ENCODE data around the gene CDH23.

The CDH23 gene

DNA sequence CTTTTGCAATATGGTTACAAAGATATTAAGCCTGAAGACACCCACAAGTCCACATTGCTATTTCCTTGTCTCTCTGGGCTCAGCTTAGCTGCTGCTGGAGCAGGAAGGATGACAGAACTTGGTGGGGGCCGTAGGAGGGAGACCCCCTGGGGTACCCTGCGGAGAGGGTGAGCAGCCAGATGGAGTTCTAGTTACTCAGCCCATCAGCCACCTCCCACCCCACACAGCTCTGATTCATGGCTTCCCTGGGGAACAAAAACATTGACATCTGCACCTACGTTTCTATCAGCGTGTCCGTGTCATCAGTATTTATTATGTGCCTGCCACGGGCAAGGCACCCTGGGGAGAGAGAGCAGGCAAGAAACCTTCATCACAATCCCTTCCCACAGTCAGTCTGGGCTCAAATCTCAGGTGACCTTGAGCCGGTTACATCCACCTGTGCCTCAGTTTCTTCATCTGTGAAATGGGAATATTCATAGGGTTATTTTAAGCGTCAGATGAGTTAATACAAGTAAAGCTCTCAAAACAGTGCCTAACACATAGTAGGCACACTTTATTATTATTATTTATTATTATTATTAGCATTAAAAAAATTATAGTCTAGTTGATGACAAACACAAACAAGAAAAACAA, 191.3 kb downstream of the CDH23 start:
- TF ChIP-seq ARNTL (CRISPR knock-in tag; IDR thresholded peaks at IDR 0.05; ENCODE audit: borderline replicate concordance, low read depth) (no peak), ZNF8 (CRISPR knock-in tag; IDR thresholded peaks at IDR 0.05) (no peak), ZNF565 (CRISPR knock-in tag; conservative IDR thresholded peaks at IDR 0.05; ENCODE audit: low read depth) (no peak), ZFP3 (CRISPR knock-in tag; IDR thresholded peaks at IDR 0.05) (no peak), ZC3H10 (CRISPR knock-in tag; IDR thresholded peaks at IDR 0.05) (no peak), ISL1 (CRISPR knock-in tag; IDR thresholded peaks at IDR 0.05) (no peak), ZNF70 (CRISPR knock-in tag; IDR thresholded peaks at IDR 0.05) (no peak)
- ATAC-seq = no peak

DNA sequence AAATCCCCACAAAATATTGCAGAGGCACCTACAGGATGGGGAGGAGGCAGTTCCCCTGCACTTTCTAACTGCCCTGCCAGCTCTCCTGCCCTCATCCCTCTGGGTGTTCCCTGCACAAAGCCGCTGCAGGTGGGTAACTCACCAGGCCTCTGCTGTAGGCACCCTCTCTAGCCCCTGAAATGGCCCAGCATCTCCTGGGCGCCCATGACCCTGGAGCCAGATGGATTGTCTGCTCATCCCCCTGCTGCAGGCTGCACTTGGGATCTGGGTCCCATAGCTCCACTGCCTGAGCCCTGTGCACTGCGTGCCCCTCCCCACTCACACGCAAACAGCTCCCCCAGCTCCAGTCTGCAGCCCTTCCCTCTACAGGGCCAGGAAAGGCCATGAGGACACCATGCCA, 192.0 kb downstream of the CDH23 start:
- TF ChIP-seq GLIS3 (CRISPR knock-in tag; IDR thresholded peaks at IDR 0.05) (no peak), ZNF8 (CRISPR knock-in tag; IDR thresholded peaks at IDR 0.05) (no peak)
- ATAC-seq = no peak

DNA sequence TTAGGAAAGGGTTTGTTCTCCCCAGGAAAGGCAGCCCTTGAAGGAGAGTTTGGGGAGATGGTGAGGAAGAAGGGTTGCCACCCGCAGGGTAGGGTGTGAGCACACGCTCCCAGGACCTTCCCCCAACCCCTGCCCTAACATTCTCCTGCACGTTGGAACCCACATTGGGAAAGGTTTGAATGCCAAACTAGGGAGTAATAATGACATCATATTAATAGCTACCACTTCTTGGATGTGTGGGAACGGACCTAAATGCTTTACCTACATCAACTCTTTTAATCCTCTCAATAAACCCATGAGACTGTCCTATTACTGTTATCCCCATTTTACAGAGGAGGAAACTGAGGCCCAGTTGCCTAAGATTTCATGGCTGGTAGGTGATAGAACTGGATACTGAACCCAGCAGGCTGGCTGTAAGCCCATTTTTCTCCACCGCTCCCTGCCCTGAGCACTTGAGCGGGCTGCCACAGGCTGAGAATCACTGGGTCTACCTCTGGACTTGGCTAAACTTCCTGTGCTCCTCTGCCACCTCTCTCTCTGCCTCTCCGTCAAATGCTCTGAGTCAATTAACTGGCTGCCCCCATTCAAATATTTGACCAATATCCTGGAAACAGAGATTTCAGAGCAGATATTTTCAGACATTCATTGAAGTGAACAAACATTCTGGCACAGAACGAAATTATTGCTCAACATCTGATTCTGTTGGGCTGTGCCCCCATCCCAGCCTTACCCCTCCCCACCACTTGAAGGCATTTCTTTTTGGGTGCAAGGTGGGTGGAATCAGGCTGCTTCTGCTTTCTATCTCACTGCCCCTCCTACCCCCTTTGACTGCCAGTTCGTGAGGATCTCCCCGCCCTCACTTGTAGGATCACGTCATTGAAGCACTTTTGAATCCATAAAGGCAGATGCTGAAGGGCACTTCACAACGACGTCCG, 193.2 kb downstream of the CDH23 start:
- no peak for ATAC-seq
- TF ChIP-seq ZNF70 (CRISPR knock-in tag; IDR thresholded peaks at IDR 0.05) = no peak

DNA sequence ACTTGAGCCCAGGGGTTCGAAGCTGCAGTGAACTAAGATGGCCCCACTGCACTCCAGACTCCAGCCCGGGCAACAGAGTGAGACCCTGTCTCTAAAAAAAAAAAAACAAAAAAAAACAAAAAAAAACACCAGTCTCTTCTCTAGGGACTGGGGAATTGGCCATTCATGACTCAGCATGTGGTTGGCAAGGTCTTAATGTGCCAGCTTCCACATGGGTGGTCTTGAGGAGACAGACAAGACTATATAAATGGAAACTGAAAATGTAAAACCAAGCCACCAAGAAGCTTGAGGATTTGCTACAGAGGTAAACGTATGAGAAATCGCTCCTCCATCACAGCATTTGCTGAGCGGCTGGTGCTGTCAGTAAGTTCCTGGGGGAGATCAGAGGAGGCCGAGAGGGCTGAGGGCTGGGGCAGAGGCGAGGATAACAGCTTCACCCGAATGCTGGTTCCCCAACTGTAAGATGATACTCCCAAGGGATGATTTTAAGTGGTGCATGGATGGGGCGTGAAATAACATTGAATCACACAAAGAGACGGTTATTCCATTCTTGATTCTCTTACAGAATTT, 194.1 kb downstream of the CDH23 start:
- TF ChIP-seq ARNTL (CRISPR knock-in tag; IDR thresholded peaks at IDR 0.05; ENCODE audit: borderline replicate concordance, low read depth) (no peak), ZNF565 (CRISPR knock-in tag; conservative IDR thresholded peaks at IDR 0.05; ENCODE audit: low read depth) (no peak), ZNF70 (CRISPR knock-in tag; IDR thresholded peaks at IDR 0.05) (no peak), ZFP30 (CRISPR knock-in tag; IDR thresholded peaks at IDR 0.05) (no peak)
- TF ChIP-seq, protein P1, sequence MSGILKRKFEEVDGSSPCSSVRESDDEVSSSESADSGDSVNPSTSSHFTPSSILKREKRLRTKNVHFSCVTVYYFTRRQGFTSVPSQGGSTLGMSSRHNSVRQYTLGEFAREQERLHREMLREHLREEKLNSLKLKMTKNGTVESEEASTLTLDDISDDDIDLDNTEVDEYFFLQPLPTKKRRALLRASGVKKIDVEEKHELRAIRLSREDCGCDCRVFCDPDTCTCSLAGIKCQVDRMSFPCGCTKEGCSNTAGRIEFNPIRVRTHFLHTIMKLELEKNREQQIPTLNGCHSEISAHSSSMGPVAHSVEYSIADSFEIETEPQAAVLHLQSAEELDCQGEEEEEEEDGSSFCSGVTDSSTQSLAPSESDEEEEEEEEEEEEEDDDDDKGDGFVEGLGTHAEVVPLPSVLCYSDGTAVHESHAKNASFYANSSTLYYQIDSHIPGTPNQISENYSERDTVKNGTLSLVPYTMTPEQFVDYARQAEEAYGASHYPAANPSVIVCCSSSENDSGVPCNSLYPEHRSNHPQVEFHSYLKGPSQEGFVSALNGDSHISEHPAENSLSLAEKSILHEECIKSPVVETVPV (CRISPR knock-in tag; IDR thresholded peaks at IDR 0.05) = no peak
- ATAC-seq = no peak

DNA sequence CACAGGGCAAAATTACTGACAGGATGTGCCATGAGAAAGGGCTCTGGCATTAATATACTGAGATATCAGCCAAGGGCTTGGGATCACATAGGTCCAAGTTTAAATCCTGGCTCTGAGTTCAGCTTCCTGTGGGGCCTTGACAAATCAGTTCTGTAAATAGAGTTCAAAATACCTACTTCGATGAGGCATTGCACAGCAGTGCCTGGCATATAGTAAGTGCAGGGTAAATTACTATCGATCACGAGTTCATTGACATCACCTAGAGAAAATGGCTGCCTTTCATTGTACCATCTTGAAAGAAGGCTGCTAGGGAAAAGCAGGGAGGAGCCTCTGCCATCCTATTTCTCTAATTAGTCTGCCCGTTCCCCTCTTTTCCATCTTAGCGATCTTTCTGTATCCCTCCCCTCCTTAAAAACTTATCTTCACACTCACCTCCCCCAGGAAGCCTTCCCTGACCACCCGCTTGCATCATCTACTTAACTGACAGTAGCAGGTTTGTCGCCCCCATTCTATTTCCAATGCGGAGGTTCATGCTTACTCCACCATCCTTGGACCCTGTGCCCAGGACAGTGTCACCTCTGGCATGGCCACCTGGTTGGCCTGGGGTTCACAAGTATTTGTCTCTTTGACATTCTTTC, 198.3 kb downstream of the CDH23 start:
- TF ChIP-seq TOX (CRISPR knock-in tag; IDR thresholded peaks at IDR 0.05; ENCODE audit: borderline replicate concordance) (no peak), ISL1 (CRISPR knock-in tag; IDR thresholded peaks at IDR 0.05) (no peak), ZNF70 (CRISPR knock-in tag; IDR thresholded peaks at IDR 0.05) (no peak), GLIS3 (CRISPR knock-in tag; IDR thresholded peaks at IDR 0.05) (no peak), RARB (CRISPR knock-in tag; IDR thresholded peaks at IDR 0.05) (no peak), ARNTL (CRISPR knock-in tag; IDR thresholded peaks at IDR 0.05; ENCODE audit: borderline replicate concordance, low read depth) (no peak), ZFP30 (CRISPR knock-in tag; IDR thresholded peaks at IDR 0.05) (no peak), ZNF8 (CRISPR knock-in tag; IDR thresholded peaks at IDR 0.05) (no peak), TCF4 (CRISPR knock-in tag; IDR thresholded peaks at IDR 0.05; ENCODE audit: borderline replicate concordance) (no peak), OSR1 (CRISPR knock-in tag; IDR thresholded peaks at IDR 0.05) (no peak), ESRRG (CRISPR knock-in tag; IDR thresholded peaks at IDR 0.05) (no peak), SNAI2 (CRISPR knock-in tag; IDR thresholded peaks at IDR 0.05) (no peak)
- TF ChIP-seq, protein P2, sequence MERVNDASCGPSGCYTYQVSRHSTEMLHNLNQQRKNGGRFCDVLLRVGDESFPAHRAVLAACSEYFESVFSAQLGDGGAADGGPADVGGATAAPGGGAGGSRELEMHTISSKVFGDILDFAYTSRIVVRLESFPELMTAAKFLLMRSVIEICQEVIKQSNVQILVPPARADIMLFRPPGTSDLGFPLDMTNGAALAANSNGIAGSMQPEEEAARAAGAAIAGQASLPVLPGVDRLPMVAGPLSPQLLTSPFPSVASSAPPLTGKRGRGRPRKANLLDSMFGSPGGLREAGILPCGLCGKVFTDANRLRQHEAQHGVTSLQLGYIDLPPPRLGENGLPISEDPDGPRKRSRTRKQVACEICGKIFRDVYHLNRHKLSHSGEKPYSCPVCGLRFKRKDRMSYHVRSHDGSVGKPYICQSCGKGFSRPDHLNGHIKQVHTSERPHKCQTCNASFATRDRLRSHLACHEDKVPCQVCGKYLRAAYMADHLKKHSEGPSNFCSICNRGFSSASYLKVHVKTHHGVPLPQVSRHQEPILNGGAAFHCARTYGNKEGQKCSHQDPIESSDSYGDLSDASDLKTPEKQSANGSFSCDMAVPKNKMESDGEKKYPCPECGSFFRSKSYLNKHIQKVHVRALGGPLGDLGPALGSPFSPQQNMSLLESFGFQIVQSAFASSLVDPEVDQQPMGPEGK (CRISPR knock-in tag; IDR thresholded peaks at IDR 0.05; ENCODE audit: borderline replicate concordance) = no peak
- TF ChIP-seq, protein P3, sequence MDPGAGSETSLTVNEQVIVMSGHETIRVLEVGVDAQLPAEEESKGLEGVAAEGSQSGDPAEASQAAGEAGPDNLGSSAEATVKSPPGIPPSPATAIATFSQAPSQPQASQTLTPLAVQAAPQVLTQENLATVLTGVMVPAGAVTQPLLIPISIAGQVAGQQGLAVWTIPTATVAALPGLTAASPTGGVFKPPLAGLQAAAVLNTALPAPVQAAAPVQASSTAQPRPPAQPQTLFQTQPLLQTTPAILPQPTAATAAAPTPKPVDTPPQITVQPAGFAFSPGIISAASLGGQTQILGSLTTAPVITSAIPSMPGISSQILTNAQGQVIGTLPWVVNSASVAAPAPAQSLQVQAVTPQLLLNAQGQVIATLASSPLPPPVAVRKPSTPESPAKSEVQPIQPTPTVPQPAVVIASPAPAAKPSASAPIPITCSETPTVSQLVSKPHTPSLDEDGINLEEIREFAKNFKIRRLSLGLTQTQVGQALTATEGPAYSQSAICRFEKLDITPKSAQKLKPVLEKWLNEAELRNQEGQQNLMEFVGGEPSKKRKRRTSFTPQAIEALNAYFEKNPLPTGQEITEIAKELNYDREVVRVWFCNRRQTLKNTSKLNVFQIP (CRISPR knock-in tag; IDR thresholded peaks at IDR 0.05; ENCODE audit: borderline replicate concordance, low read depth) = no peak
- TF ChIP-seq, protein P4, sequence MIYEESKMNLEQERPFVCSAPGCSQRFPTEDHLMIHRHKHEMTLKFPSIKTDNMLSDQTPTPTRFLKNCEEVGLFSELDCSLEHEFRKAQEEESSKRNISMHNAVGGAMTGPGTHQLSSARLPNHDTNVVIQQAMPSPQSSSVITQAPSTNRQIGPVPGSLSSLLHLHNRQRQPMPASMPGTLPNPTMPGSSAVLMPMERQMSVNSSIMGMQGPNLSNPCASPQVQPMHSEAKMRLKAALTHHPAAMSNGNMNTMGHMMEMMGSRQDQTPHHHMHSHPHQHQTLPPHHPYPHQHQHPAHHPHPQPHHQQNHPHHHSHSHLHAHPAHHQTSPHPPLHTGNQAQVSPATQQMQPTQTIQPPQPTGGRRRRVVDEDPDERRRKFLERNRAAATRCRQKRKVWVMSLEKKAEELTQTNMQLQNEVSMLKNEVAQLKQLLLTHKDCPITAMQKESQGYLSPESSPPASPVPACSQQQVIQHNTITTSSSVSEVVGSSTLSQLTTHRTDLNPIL (CRISPR knock-in tag; IDR thresholded peaks at IDR 0.05; ENCODE audit: low read depth) = no peak
- TF ChIP-seq, protein P1 (CRISPR knock-in tag; IDR thresholded peaks at IDR 0.05) = no peak
- no peak for ATAC-seq
